Cardiac septum (tissue), 1 donor: Measurements from ENCODE around the gene TMSB10. TPM values are rescaled to one million over a fixed set of nuclear protein-coding genes. Genes with fewer than 3 reads are reported as not detected.

ENCODE experiments used
- DNase-seq: peaks from one replicate; pipeline ENCODE4 v3.0.0-alpha.2; 2020; ENCODE audit warnings: low spot score
- intact Hi-C: fragments of 100-400 bp; cut with DNase I; formaldehyde crosslinking; loops from one replicate; pipeline ENCODE4 v1.14.0; 2022
- total RNA-seq: library from RNA; stranded (reverse); fragmentation: NEBNext Ultra II Directional; extraction: Animal tissue kit (Norgen Biotek cat#: 25700); gene quantifications from one replicate; pipeline ENCODE4 v1.2.1, GENCODE V29; 2021
- donor health status: DM: no; HTN: no; CAD: no.

The TMSB10 gene
- total RNA-seq, 1 donor from 2014 or later: 452 TPM

- intact Hi-C loops: no loop called here
- no peak for DNase-seq
These were observed 48.9 kb downstream of the TMSB10 start for GRCh38 chr2:84954329-84954728.

Other genes with a start within 250 kb of the TMSB10 start
- 0.54 TPM for gene TRABD2A, start 24.6 kb upstream of the TMSB10 start, total RNA-seq
- 88.8 TPM for gene KCMF1, start 65.5 kb downstream of the TMSB10 start, total RNA-seq
- gene TCF7L1, start 227.7 kb downstream of the TMSB10 start, total RNA-seq: 6.0 TPM